ENCODE data around the gene MAP2K6. TPM values are rescaled to one million over a fixed set of nuclear protein-coding genes. Genes with fewer than 3 reads are reported as not detected.

The MAP2K6 gene
- total and polyA plus RNA-seq, 2 donors (not counting 3 experiments of a cell fraction or from before 2014, with no cell fraction given) = 5.9 to 13.9 TPM

DNA sequence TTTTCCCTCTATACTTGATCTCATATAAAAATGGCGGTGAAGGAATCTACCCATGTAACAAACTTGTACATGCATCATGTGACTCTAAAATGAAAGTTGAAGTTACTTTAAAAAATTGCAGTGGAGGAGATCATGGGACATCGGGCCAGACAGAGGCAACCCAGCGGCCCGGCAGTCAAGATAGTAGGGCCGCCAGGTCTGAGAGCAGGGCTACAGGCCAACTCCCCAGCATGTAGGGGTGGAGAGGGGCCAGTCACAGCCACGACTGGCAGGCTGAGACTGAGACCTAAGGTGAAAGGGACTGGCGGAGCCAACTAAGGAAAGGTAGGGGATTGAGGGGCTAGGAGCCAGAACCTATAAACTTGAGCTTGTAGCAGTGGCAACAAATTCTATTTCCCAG, 150.9 kb downstream of the MAP2K6 start:
- H3K27ac ChIP-seq (ENCODE audit: insufficient read depth, low read depth, low read length) = no peak overlapping the region
- TF ChIP-seq POLR2A (IDR thresholded peaks at IDR 0.05; ENCODE audit: low read depth, low read length) = no peak
- TF ChIP-seq, protein P1, sequence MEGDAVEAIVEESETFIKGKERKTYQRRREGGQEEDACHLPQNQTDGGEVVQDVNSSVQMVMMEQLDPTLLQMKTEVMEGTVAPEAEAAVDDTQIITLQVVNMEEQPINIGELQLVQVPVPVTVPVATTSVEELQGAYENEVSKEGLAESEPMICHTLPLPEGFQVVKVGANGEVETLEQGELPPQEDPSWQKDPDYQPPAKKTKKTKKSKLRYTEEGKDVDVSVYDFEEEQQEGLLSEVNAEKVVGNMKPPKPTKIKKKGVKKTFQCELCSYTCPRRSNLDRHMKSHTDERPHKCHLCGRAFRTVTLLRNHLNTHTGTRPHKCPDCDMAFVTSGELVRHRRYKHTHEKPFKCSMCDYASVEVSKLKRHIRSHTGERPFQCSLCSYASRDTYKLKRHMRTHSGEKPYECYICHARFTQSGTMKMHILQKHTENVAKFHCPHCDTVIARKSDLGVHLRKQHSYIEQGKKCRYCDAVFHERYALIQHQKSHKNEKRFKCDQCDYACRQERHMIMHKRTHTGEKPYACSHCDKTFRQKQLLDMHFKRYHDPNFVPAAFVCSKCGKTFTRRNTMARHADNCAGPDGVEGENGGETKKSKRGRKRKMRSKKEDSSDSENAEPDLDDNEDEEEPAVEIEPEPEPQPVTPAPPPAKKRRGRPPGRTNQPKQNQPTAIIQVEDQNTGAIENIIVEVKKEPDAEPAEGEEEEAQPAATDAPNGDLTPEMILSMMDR (IDR thresholded peaks at IDR 0.05; ENCODE audit: extremely low read depth in 1 of 2, insufficient read depth in 1 of 2, low read depth in 1 of 2, low read length in 2 of 2) = no peak
- no peak for TF ChIP-seq POLR2AphosphoS5 (IDR thresholded peaks at IDR 0.05; ENCODE audit: insufficient read depth, low read depth, low read length)
- TF ChIP-seq FOS (IDR thresholded peaks at IDR 0.05; ENCODE audit: borderline replicate concordance, insufficient read depth, low read length) = no peak
- TF ChIP-seq GATA2 (IDR thresholded peaks at IDR 0.05; ENCODE audit: insufficient read depth, insufficient read length, low read depth, low read length) = no peak
- TF ChIP-seq JUN (IDR thresholded peaks at IDR 0.05; ENCODE audit: borderline replicate concordance, insufficient read depth, insufficient read length, low read depth) = no peak
- TF ChIP-seq MYC (IDR thresholded peaks at IDR 0.05; ENCODE audit: low read depth, low read length) = no peak
- no peak for TF ChIP-seq EZH2 (IDR thresholded peaks at IDR 0.05; ENCODE audit: borderline replicate concordance, low read depth, low read length, severe bottlenecking)
- TF ChIP-seq, protein P2, sequence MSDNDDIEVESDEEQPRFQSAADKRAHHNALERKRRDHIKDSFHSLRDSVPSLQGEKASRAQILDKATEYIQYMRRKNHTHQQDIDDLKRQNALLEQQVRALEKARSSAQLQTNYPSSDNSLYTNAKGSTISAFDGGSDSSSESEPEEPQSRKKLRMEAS (IDR thresholded peaks at IDR 0.05; ENCODE audit: insufficient read depth, insufficient read length) = no peak
- no peaks in the 10 kb centered on the region for H3K9me3 ChIP-seq (replicated peaks; ENCODE audit: control insufficient read depth, insufficient read depth, low read length)
- ChIA-PET POLR2A (no interaction called here), CTCF (interaction anchor here (1.0 to 2.3 kb wide), 4 partner anchors 39 to 579 kb away, joined by 3 to 14 read pairs (median 8); no protein-coding TSS in a partner anchor)
- peaks cover 0 to 4% of the 10 kb centered on the region in 2 experiments for H3K27me3 ChIP-seq (ENCODE audit: control insufficient read depth in 2 of 2, insufficient read depth in 2 of 2, low read length in 2 of 2)
- no peak overlapping the region for H3K9ac ChIP-seq (replicated peaks; ENCODE audit: extremely low read depth, insufficient read depth, low read length)
- DNase-seq (ENCODE audit: low read depth, low spot score) (no peak), FAIRE-seq (no peak)
- H2AFZ ChIP-seq (ENCODE audit: low read depth, low read length) = no peak overlapping the region
- no peaks in the 10 kb centered on the region for H4K20me1 ChIP-seq (replicated peaks; ENCODE audit: control insufficient read depth, extremely low read depth, insufficient read depth, low read length)
- H3K79me2 ChIP-seq (ENCODE audit: control insufficient read depth, insufficient read depth, low read length) = no peaks in the 10 kb centered on the region
- H3K4me1 ChIP-seq (ENCODE audit: control insufficient read depth, extremely low read depth, insufficient read depth, low read length) = no peaks in the 10 kb centered on the region
- H3K36me3 ChIP-seq (ENCODE audit: control insufficient read depth in 2 of 2, extremely low read depth in 1 of 2, insufficient read depth in 2 of 2, low read length in 2 of 2) = no peaks in the 10 kb centered on the region
- no TSS peak for BruUV-seq (replicated peaks)
- intact Hi-C loops (cut with micrococcal nuclease) = loop anchor here (10.0 kb wide), 1 partner anchor 729 kb away; no protein-coding TSS in a partner anchor
- no peak overlapping the region for H3K4me2 ChIP-seq (ENCODE audit: insufficient read depth, low read length)
- dilution Hi-C loops (cut with MboI; ENCODE audit: extremely low pct_ligation_motif_present, low sequenced_read_pairs) = no loop called here
- no peaks in the 10 kb centered on the region for H3K9me1 ChIP-seq (replicated peaks; ENCODE audit: control insufficient read depth, extremely low read depth, insufficient read depth, low read length)
- no peak overlapping the region for H3K4me3 ChIP-seq (replicated peaks in 1 of 3; ENCODE audit: insufficient read depth in 1 of 3, low read depth in 1 of 3, low read length in 3 of 3)

All from endothelial cell of umbilical vein (primary cell).